Esophagus squamous epithelium (tissue), 5 donors: ENCODE data around the gene AOC2. TPM values are rescaled to one million over a fixed set of nuclear protein-coding genes. Genes with fewer than 3 reads are reported as not detected.
A peak's percentile ranks its signal among the peaks of the same experiment; 100 is the strongest.
"Not testable (repeated sequence)": the region's sequence is repeated elsewhere in the genome, so short reads cannot be mapped to it uniquely, and the experiment has no call there.

Source experiments
- DNase-seq: peaks from one replicate; lab custom pipeline; 2025; lab: John Stamatoyannopoulos, UW
- H3K27ac ChIP-seq, 4 donors: fragments of 200-600 bp; sonication (generic); one replicate each; pipeline ENCODE4 v1.5.1; 2016 to 2019; ENCODE audit warnings: mild to moderate bottlenecking in 1 of 4
- H3K27me3 ChIP-seq, 4 donors: fragments of 200-600 bp; sonication (generic); 1 replicate in 3 of 4; 2 replicates in 1 of 4; pipeline versions ENCODE4 v1.5.1 to v1.6.0; 2017 to 2021; ENCODE audit warnings: antibody characterized with exemption in 1 of 4
- H3K36me3 ChIP-seq, 3 donors: fragments of 200-600 bp; sonication (generic); one replicate each; pipeline ENCODE4 v1.5.1; 2016 to 2019
- H3K4me1 ChIP-seq, 3 donors: fragments of 200-600 bp; sonication (generic); one replicate each; pipeline ENCODE4 v1.5.1; 2017 to 2019
- H3K4me3 ChIP-seq, 4 donors: fragments of 200-600 bp; sonication (generic); 1 replicate in 3 of 4; 2 replicates in 1 of 4; pipeline ENCODE4 v1.5.1; 2016 to 2019; ENCODE audit warnings: mild to moderate bottlenecking in 2 of 4, moderate library complexity in 1 of 4
- H3K9me3 ChIP-seq, 3 donors: fragments of 200-600 bp; sonication (generic); one replicate each; pipeline ENCODE4 v1.5.1; 2016 to 2019
- POLR2A ChIP-seq, 4 donors: fragments of 450-650 bp; IDR thresholded peaks; one replicate each; pipeline ENCODE4 v1.6.1; 2017; ENCODE audit warnings: antibody characterized with exemption in 4 of 4, mild to moderate bottlenecking in 4 of 4, moderate library complexity in 3 of 4
- WGBS, 2 donors: methylation state at CpG; one replicate each; pipeline ENCODE4 v1.1.5; 2018; 5-methylcytosine and 5-hydroxymethylcytosine counted together
- intact Hi-C: fragments of 100-400 bp; cut with DNase I; formaldehyde crosslinking; loops from one replicate; pipeline ENCODE4 v1.15.0; 2022
- total RNA-seq, 4 donors: library from RNA; depleted of rRNA; stranded (reverse); fragments of >200 nt; gene quantifications; one replicate each; pipeline ENCODE4 v1.1.0, GENCODE V29; 2016
- TF ChIP-seq, protein P1 (sequence below), 6 experiments: fragments of 450-650 bp in 4 of 6; fragments of 200-600 bp in 2 of 6; sonication (generic) in 2 of 6; IDR thresholded peaks; one replicate each; pipeline ENCODE4 v1.5.1; 2016 to 2019; ENCODE audit warnings: antibody characterized with exemption in 6 of 6, mild to moderate bottlenecking in 4 of 6, moderate library complexity in 4 of 6
- donor health status: DM: yes; HTN: yes; CAD: no.

The AOC2 gene
- total RNA-seq, 4 donors from 2014 or later = 0.61 to 2.1 (median 1.2) TPM

DNA sequence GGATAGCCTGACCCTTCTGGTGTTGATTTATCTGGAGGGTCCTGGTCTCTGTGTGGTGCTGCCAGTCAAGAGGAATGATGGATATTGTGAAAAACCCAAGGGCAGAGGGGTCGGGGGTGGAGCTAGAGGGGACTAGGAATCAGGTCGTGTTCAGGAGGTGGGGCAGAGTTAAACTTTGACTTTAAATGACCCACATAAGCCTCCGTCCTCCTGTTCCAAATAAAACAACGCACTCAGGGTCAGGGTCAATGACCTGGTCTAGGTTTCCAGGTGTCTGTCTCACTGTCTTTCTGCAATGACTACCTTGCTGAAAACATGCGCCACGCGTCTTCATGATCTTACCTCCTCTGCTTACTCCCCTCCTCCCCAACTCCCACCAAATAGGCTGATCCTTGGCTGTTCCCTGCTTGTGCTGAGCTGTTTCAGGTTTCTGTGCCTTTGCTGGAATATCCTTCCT lies 21.3 kb downstream of the AOC2 start:
- TF ChIP-seq, protein P1, sequence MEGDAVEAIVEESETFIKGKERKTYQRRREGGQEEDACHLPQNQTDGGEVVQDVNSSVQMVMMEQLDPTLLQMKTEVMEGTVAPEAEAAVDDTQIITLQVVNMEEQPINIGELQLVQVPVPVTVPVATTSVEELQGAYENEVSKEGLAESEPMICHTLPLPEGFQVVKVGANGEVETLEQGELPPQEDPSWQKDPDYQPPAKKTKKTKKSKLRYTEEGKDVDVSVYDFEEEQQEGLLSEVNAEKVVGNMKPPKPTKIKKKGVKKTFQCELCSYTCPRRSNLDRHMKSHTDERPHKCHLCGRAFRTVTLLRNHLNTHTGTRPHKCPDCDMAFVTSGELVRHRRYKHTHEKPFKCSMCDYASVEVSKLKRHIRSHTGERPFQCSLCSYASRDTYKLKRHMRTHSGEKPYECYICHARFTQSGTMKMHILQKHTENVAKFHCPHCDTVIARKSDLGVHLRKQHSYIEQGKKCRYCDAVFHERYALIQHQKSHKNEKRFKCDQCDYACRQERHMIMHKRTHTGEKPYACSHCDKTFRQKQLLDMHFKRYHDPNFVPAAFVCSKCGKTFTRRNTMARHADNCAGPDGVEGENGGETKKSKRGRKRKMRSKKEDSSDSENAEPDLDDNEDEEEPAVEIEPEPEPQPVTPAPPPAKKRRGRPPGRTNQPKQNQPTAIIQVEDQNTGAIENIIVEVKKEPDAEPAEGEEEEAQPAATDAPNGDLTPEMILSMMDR (IDR thresholded peaks at IDR 0.05) = no peak
- no peak for TF ChIP-seq POLR2A (IDR thresholded peaks at IDR 0.05)
- peak overlapping the region in 2 of 4 donors; percentile 72 to 79 for H3K27ac ChIP-seq
- H3K9me3 ChIP-seq = peaks cover 0 to 4% (median 0%) of the 10 kb centered on the region in 3 donors
- no peak overlapping the region for H3K4me3 ChIP-seq
- no peak for DNase-seq
- WGBS, 2 donors = 69 to 71% methylated on average over 7 of the region's 7 CpGs
- no peaks in the 10 kb centered on the region for H3K36me3 ChIP-seq
- no peaks in the 10 kb centered on the region for H3K27me3 ChIP-seq
- intact Hi-C loops = no loop called here
- peaks cover 0 to 17% (median 6%) of the 10 kb centered on the region in 3 donors for H3K4me1 ChIP-seq

DNA sequence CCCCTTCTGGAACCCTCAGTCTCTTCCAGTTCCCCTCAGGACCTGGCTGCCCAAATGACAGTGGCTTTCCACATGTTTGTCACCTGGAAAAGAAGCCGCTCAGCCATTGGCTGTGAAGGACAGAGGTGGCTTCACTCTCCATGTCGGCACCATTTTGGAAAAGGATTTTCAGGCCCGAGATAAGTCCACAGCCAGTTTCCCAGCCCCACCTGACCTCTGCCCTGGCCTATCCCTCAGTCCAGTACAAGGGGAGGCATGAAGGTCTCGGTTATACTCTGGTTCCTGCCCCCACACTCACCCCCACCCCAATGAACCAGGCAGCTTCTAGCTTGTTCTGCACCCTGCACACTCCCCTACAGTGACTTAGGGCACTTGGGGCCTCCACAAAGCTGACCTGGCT lies 21.8 kb downstream of the AOC2 start:
- Histone ChIP-seq H3K4me3 (no peak overlapping the region), H3K9me3 (peaks cover 0 to 5% (median 0%) of the 10 kb centered on the region in 3 donors), H3K36me3 (no peaks in the 10 kb centered on the region), H3K4me1 (peaks cover 0 to 17% (median 6%) of the 10 kb centered on the region in 3 donors), H3K27me3 (no peaks in the 10 kb centered on the region), H3K27ac (no peak overlapping the region)
- 76 to 83% methylated on average over 1 to 4 of the region's 4 CpGs for WGBS, 2 donors
- no peak for TF ChIP-seq POLR2A (IDR thresholded peaks at IDR 0.05)
- TF ChIP-seq, protein P1 (IDR thresholded peaks at IDR 0.05) = no peak
- no peak for DNase-seq
- intact Hi-C loops = no loop called here

DNA sequence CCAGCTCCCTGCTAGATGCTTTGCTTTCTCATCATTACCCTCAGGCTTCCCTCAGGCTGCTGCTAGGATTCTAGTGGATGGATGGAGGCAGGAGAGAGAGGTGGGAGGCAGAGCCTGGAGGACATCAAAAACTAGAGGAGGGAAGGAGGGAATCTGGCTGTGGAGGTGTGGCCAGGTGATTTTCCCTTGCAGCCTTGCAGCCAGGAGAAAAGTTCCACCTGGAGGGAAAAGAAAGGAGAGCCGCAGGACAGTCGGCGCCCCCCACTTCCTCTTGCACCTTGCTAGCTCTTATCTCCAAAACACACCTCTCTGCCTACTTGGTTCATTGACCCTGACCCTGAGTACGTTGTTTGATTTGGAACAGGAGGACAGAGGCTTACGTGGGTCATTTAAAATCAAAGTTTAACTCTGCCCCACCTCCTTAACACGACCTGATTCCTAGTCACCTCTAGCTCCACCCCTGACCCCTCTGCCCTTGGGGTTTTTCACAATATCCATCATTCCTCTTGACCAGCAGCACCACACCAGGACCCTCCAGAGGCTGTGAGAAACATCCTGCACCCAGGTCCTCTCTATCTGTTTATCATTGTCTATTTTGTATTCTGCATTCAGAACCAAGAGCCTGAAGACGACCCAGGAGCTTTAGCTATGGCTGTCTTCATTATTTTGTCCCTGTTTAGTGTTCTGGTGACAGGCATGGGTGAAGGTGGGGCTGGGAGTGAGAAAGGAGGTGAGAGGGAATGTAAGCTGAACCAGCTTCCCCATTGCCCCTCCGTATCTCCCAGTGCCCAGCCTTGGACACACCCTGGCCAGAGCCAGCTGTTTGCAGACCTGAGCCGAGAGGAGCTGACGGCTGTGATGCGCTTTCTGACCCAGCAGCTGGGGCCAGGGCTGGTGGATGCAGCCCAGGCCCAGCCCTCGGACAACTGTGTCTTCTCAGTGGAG lies 22.5 kb downstream of the AOC2 start:
- H3K27me3 ChIP-seq = no peaks in the 10 kb centered on the region
- intact Hi-C loops = no loop called here
- WGBS, 2 donors = 40 to 66% methylated on average over 7 to 8 of the region's 12 CpGs
- H3K9me3 ChIP-seq = peaks cover 0 to 5% (median 0%) of the 10 kb centered on the region in 3 donors
- no peak overlapping the region for H3K4me3 ChIP-seq
- no peak for TF ChIP-seq POLR2A (IDR thresholded peaks at IDR 0.05)
- TF ChIP-seq, protein P1 (IDR thresholded peaks at IDR 0.05) = no peak
- H3K36me3 ChIP-seq = no peaks in the 10 kb centered on the region
- no peak overlapping the region for H3K27ac ChIP-seq
- peaks cover 0 to 17% (median 6%) of the 10 kb centered on the region in 3 donors for H3K4me1 ChIP-seq
- no peak for DNase-seq

DNA sequence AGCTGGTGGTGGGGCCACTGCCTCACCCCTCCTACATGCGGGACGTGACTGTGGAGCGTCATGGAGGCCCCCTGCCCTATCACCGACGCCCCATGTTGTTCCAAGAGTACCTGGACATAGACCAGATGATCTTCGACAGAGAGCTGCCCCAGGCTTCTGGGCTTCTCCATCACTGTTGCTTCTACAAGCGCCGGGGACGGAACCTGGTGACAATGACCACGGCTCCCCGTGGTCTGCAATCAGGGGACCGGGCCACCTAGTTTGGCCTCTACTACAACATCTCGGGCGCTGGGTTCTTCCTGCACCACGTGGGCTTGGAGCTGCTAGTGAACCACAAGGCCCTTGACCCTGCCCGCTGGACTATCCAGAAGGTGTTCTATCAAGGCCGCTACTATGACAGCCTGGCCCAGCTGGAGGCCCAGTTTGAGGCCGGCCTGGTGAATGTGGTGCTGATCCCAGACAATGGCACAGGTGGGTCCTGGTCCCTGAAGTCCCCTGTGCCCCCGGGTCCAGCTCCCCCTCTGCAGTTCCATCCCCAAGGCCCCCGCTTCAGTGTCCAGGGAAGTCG lies 23.4 kb downstream of the AOC2 start:
- H3K4me1 ChIP-seq = peaks cover 0 to 17% (median 6%) of the 10 kb centered on the region in 3 donors
- H3K27me3 ChIP-seq, H3K36me3 ChIP-seq, DNase-seq, H3K4me3 ChIP-seq, H3K27ac ChIP-seq, intact Hi-C loops, H3K9me3 ChIP-seq: not testable (repeated sequence)
- no CpG with 5 or more reads among the region's 21 CpGs for WGBS, 2 donors

DNA sequence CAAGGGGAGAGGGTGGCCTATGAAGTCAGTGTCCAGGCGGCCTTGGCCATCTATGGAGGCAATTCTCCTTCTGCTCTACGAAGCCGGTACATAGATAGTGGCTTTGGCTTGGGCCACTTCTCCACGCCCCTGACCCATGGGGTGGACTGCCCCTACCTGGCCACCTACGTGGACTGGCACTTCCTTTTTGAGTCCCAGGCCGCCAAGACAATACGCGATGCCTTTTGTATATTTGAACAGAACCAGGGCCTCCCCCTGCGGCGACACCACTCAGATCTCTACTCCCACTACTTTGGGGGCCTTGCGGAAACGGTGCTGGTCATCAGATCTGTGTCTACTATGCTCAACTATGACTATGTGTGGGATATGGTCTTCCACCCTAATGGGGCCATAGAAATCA lies 24.0 kb downstream of the AOC2 start:
- no peak for TF ChIP-seq POLR2A (IDR thresholded peaks at IDR 0.05)
- TF ChIP-seq, protein P1 (IDR thresholded peaks at IDR 0.05) = no peak
- H3K27me3 ChIP-seq = no peaks in the 10 kb centered on the region
- H3K36me3 ChIP-seq = no peaks in the 10 kb centered on the region
- DNase-seq = no peak
- H3K9me3 ChIP-seq = peaks cover 0 to 5% (median 0%) of the 10 kb centered on the region in 3 donors
- 93 to 95% methylated on average over 5 to 11 of the region's 12 CpGs for WGBS, 2 donors
- H3K27ac ChIP-seq = no peak overlapping the region
- peaks cover 0 to 17% (median 6%) of the 10 kb centered on the region in 3 donors for H3K4me1 ChIP-seq
- intact Hi-C loops = no loop called here
- no peak overlapping the region for H3K4me3 ChIP-seq
